ENCODE measurements around the gene MED15. TPM values are rescaled to one million over a fixed set of nuclear protein-coding genes. Genes with fewer than 3 reads are reported as not detected.
A peak's percentile ranks its signal among the peaks of the same experiment; 100 is the strongest.

Gene MED15
- total RNA-seq (2014; rRNA removed; shearing (Covaris generic)), result 32.0 and 43.5 TPM in 2 replicates
- polyA plus RNA-seq (2016; fragmentation: Nextera tagmentation; extraction: Ambion mirVana), result 27.7 and 29.2 TPM in 2 replicates
- long read RNA-seq, partial matches to known transcripts, result 5 of 14 reads
- long read RNA-seq, other reads (novel, unspliced or antisense), result 5 of 14 reads

GRCh38 chr22:20507253-20508066 lies at the start of gene MED15:
TSS of gene MED15 (plus strand) at chr22:20507610. CDS start at chr22:20507679, 69 bp downstream.
- Histone ChIP-seq H3K4me2 (peak within 1 kb of the TSS; percentile 98), H2AFZ (peak within 1 kb of the TSS; percentile 91), H3K9me2 (ENCODE audit: insufficient read depth) (no peaks in the 10 kb centered on the region), H3K4me3 (peak within 1 kb of the TSS; percentile 76), H3K27me3 (ENCODE audit: insufficient read depth) (no peaks in the 10 kb centered on the region), H3K79me2 (replicated peaks; ENCODE audit: insufficient read depth) (peaks cover 48% of the 10 kb centered on the region), H3F3A (replicated peaks; ENCODE audit: low read depth) (no peaks in the 10 kb centered on the region), H4K20me1 (replicated peaks; ENCODE audit: insufficient read depth) (peaks cover 25% of the 10 kb centered on the region), H3K27ac (ENCODE audit: low read depth) (peak within 1 kb of the TSS; percentile 53), H3K4me1 (ENCODE audit: insufficient read depth) (peaks cover 32% of the 10 kb centered on the region), H3K36me3 (ENCODE audit: insufficient read depth) (no peaks in the 10 kb centered on the region)
- H3K4me1 Mint-ChIP-seq, result peaks cover 36% of the 10 kb centered on the region
- peaks cover 10% of the 10 kb centered on the region for H3K27me3 Mint-ChIP-seq (ENCODE audit: insufficient read depth, low read depth, poor library complexity)
- peak within 1 kb of the TSS; percentile 84 for H3K27ac Mint-ChIP-seq
- DNase-seq (ENCODE audit: low spot score), result peak; percentile 98
- TF ChIP-seq ETS1 (IDR thresholded peaks at IDR 0.05) (peak; percentile 100), ZNF114 (CRISPR knock-in tag; IDR thresholded peaks at IDR 0.05) (no peak), POLR2AphosphoS5 (IDR thresholded peaks at IDR 0.05; ENCODE audit: low read depth) (peak; percentile 91), ZNF462 (CRISPR knock-in tag; IDR thresholded peaks at IDR 0.05) (no peak), JUNB (IDR thresholded peaks at IDR 0.05; ENCODE audit: unreplicated experiment) (no peak), NANOG (IDR thresholded peaks at IDR 0.05; ENCODE audit: borderline replicate concordance) (no peak), ZNF331 (CRISPR knock-in tag; IDR thresholded peaks at IDR 0.05; ENCODE audit: low read depth) (no peak), EZH2 (IDR thresholded peaks at IDR 0.05; ENCODE audit: low read depth, unreplicated experiment) (no peak)
- peak within 1 kb of the TSS; percentile 89 for H3K4me3 Mint-ChIP-seq
- H3K9me3 Mint-ChIP-seq, result no peaks in the 10 kb centered on the region
- peak; percentile 95 for ATAC-seq
- no peaks in the 10 kb centered on the region; the same call in 1 of the 3 replicates for H3K36me3 Mint-ChIP-seq (ENCODE audit: low read depth)
